Chondrocyte (in vitro differentiated cells): Measurements from ENCODE around the gene WIPF1. TPM values are rescaled to one million over a fixed set of nuclear protein-coding genes. Genes with fewer than 3 reads are reported as not detected.
A peak's percentile ranks its signal among the peaks of the same experiment; 100 is the strongest.

ENCODE experiments used
- DNase-seq: peaks from one replicate; pipeline ENCODE4 v3.0.0; 2021; ENCODE audit warnings: mixed read lengths, low spot score
- H3K27ac Mint-ChIP-seq: one replicate; pipeline ENCODE4 v1.8.0; 2021; ENCODE audit warnings: mild to moderate bottlenecking, moderate library complexity, mixed read lengths; ENCODE audit not compliant: unreplicated experiment
- H3K27me3 Mint-ChIP-seq: 2 replicates; pipeline ENCODE4 v1.8.0; 2021; ENCODE audit warnings: low read depth, mixed read lengths
- H3K36me3 Mint-ChIP-seq: 2 replicates; pipeline ENCODE4 v1.8.0; 2021; ENCODE audit warnings: low read depth, mixed read lengths
- H3K4me1 Mint-ChIP-seq: 2 replicates; pipeline ENCODE4 v1.8.0; 2021; ENCODE audit warnings: low read depth, mild to moderate bottlenecking, mixed read lengths
- H3K4me3 Mint-ChIP-seq: one replicate; pipeline ENCODE4 v1.8.0; 2021; ENCODE audit warnings: mild to moderate bottlenecking, moderate library complexity, mixed read lengths; ENCODE audit not compliant: unreplicated experiment
- H3K9me3 Mint-ChIP-seq: 2 replicates; pipeline ENCODE4 v1.8.0; 2021; ENCODE audit warnings: low read depth, mixed read lengths
- CTCF ChIP-seq: fragments of 200-600 bp; sonication (generic); IDR thresholded peaks from 2 replicates; pipeline ENCODE4 v1.5.0; 2021; ENCODE audit warnings: antibody characterized with exemption, mild to moderate bottlenecking, moderate library complexity
- total RNA-seq: library from RNA; stranded (reverse); gene quantifications from 3 replicates; pipeline ENCODE4 v1.2.1, GENCODE V29; 2021

The WIPF1 gene
- total RNA-seq, 1 donor from 2014 or later: 60.0 TPM

GRCh38 chr2:174585146-174585545 is 12.5 kb downstream of the WIPF1 start:
- peaks cover 20% of the 10 kb centered on the region for H3K36me3 Mint-ChIP-seq
- H3K9me3 Mint-ChIP-seq: no peaks in the 10 kb centered on the region
- peaks cover 23% of the 10 kb centered on the region for H3K4me1 Mint-ChIP-seq
- no peak for TF ChIP-seq CTCF
- no peak overlapping the region for H3K27ac Mint-ChIP-seq
- no peak for DNase-seq
- no peaks in the 10 kb centered on the region for H3K27me3 Mint-ChIP-seq
- no peak overlapping the region for H3K4me3 Mint-ChIP-seq

GRCh38 chr2:174581491-174581890 is 16.1 kb downstream of the WIPF1 start:
- Mint-ChIP-seq H3K36me3 (peaks cover 20% of the 10 kb centered on the region), H3K27me3 (no peaks in the 10 kb centered on the region), H3K9me3 (no peaks in the 10 kb centered on the region), H3K4me3 (no peak overlapping the region), H3K4me1 (peaks cover 9% of the 10 kb centered on the region), H3K27ac (no peak overlapping the region)
- no peak for DNase-seq
- TF ChIP-seq CTCF: no peak

- Mint-ChIP-seq H3K4me1 (peaks cover 8% of the 10 kb centered on the region), H3K27me3 (no peaks in the 10 kb centered on the region), H3K27ac (no peak overlapping the region), H3K36me3 (peaks cover 20% of the 10 kb centered on the region), H3K4me3 (no peak overlapping the region), H3K9me3 (no peaks in the 10 kb centered on the region)
- no peak for DNase-seq
- no peak for TF ChIP-seq CTCF
These were observed 16.7 kb downstream of the WIPF1 start for GRCh38 chr2:174580951-174581350.

GRCh38 chr2:174577967-174578589 is 19.5 kb downstream of the WIPF1 start:
- TF ChIP-seq CTCF: peak; percentile 85
- H3K4me3 Mint-ChIP-seq: no peak overlapping the region
- no peak for DNase-seq
- no peaks in the 10 kb centered on the region for H3K27me3 Mint-ChIP-seq
- peaks cover 23% of the 10 kb centered on the region for H3K36me3 Mint-ChIP-seq
- no peaks in the 10 kb centered on the region for H3K9me3 Mint-ChIP-seq
- H3K27ac Mint-ChIP-seq: no peak overlapping the region
- peaks cover 8% of the 10 kb centered on the region for H3K4me1 Mint-ChIP-seq

GRCh38 chr2:174575124-174575776 is 22.4 kb downstream of the WIPF1 start:
- Mint-ChIP-seq H3K4me1 (peaks cover 8% of the 10 kb centered on the region), H3K9me3 (no peaks in the 10 kb centered on the region), H3K4me3 (no peak overlapping the region), H3K36me3 (peaks cover 28% of the 10 kb centered on the region), H3K27ac (no peak overlapping the region), H3K27me3 (no peaks in the 10 kb centered on the region)
- no peak for TF ChIP-seq CTCF
- DNase-seq: no peak
